Mesodermal cell (in vitro differentiated cells): Measurements from ENCODE around the gene AKAP13.
A peak's percentile ranks its signal among the peaks of the same experiment; 100 is the strongest.

Experiments
- H3K27ac ChIP-seq: 2 replicates; pipeline ENCODE4 v1.7.0; 2013; ENCODE audit warnings: mild to moderate bottlenecking, low read depth, low read length, moderate library complexity; ENCODE audit not compliant: severe bottlenecking
- H3K36me3 ChIP-seq: 2 replicates; pipeline ENCODE4 v1.7.1; 2013; ENCODE audit warnings: mild to moderate bottlenecking, low read length, moderate library complexity; ENCODE audit not compliant: control insufficient read depth, insufficient read depth
- H3K4me1 ChIP-seq: one replicate; pipeline ENCODE4 v1.7.1; 2013; ENCODE audit warnings: mild to moderate bottlenecking, low read length; ENCODE audit not compliant: insufficient read depth, control insufficient read depth, poor library complexity, severe bottlenecking
- H3K4me3 ChIP-seq: 2 replicates; pipeline ENCODE4 v1.7.0; 2013; ENCODE audit warnings: low read length, control low read depth, mild to moderate bottlenecking; ENCODE audit not compliant: insufficient read depth, poor library complexity, severe bottlenecking; ENCODE audit errors: extremely low read depth
- H3K9me3 ChIP-seq: 2 replicates; pipeline ENCODE4 v1.7.1; 2013; ENCODE audit warnings: mild to moderate bottlenecking, low read length, moderate library complexity; ENCODE audit not compliant: control insufficient read depth
- WGBS, 2 experiments: methylation state at CpG; one replicate each; pipeline ENCODE4 v1.1.5; 2013; ENCODE audit warnings: missing lambda C conversion rate in 2 of 2; ENCODE audit not compliant: insufficient coverage in 2 of 2; 5-methylcytosine and 5-hydroxymethylcytosine counted together

Gene AKAP13

GRCh38 chr15:85624291-85624801 is 243.9 kb downstream of the AKAP13 start:
- H3K27ac ChIP-seq = no peak overlapping the region
- WGBS, 2 experiments = 90 to 92% methylated on average over 5 of the region's 7 CpGs
- peaks cover 30% of the 10 kb centered on the region for H3K4me1 ChIP-seq
- H3K9me3 ChIP-seq = no peaks in the 10 kb centered on the region
- H3K36me3 ChIP-seq = peaks cover 32% of the 10 kb centered on the region
- H3K4me3 ChIP-seq = no peak overlapping the region

GRCh38 chr15:85625166-85625830 is 244.9 kb downstream of the AKAP13 start:
- peaks cover 32% of the 10 kb centered on the region for H3K36me3 ChIP-seq
- no peak overlapping the region for H3K27ac ChIP-seq
- H3K4me3 ChIP-seq = no peak overlapping the region
- no peaks in the 10 kb centered on the region for H3K9me3 ChIP-seq
- H3K4me1 ChIP-seq = peaks cover 21% of the 10 kb centered on the region
- WGBS, 2 experiments = 94 to 99% methylated on average over 7 of the region's 7 CpGs

- Histone ChIP-seq H3K4me1 (peaks cover 15% of the 10 kb centered on the region), H3K27ac (no peak overlapping the region), H3K9me3 (no peaks in the 10 kb centered on the region), H3K36me3 (peaks cover 32% of the 10 kb centered on the region), H3K4me3 (no peak overlapping the region)
- no CpG with 5 or more reads among the region's 1 CpG for WGBS, 2 experiments
Observed at GRCh38 chr15:85625856-85626255, 245.5 kb downstream of the AKAP13 start.

GRCh38 chr15:85627213-85627935 is 247.0 kb downstream of the AKAP13 start:
- H3K4me3 ChIP-seq = no peak overlapping the region
- H3K9me3 ChIP-seq = no peaks in the 10 kb centered on the region
- 98 to 99% methylated on average over 6 of the region's 6 CpGs for WGBS, 2 experiments
- no peak overlapping the region for H3K27ac ChIP-seq
- peaks cover 36% of the 10 kb centered on the region for H3K36me3 ChIP-seq
- peaks cover 11% of the 10 kb centered on the region for H3K4me1 ChIP-seq

GRCh38 chr15:85630311-85630710 is 249.9 kb downstream of the AKAP13 start:
- H3K36me3 ChIP-seq = peaks cover 26% of the 10 kb centered on the region
- H3K4me3 ChIP-seq = no peak overlapping the region
- no peaks in the 10 kb centered on the region for H3K9me3 ChIP-seq
- WGBS, 2 experiments = 96% methylated on average over 2 of the region's 4 CpGs; no CpG with 5 or more reads in 1 of the 2 experiments
- no peak overlapping the region for H3K27ac ChIP-seq
- H3K4me1 ChIP-seq = no peaks in the 10 kb centered on the region

GRCh38 chr15:85631018-85631417 is 250.6 kb downstream of the AKAP13 start:
- Histone ChIP-seq H3K4me3 (no peak overlapping the region), H3K4me1 (no peaks in the 10 kb centered on the region), H3K36me3 (peaks cover 20% of the 10 kb centered on the region), H3K9me3 (no peaks in the 10 kb centered on the region), H3K27ac (no peak overlapping the region)
- 100% methylated on average over 1 of the region's 2 CpGs; no CpG with 5 or more reads in 1 of the 2 experiments for WGBS, 2 experiments

- H3K36me3 ChIP-seq = peaks cover 10% of the 10 kb centered on the region
- no peak overlapping the region for H3K27ac ChIP-seq
- no peaks in the 10 kb centered on the region for H3K9me3 ChIP-seq
- no peaks in the 10 kb centered on the region for H3K4me1 ChIP-seq
- 90 to 93% methylated on average over 2 to 3 of the region's 4 CpGs for WGBS, 2 experiments
- H3K4me3 ChIP-seq = no peak overlapping the region
Observed at GRCh38 chr15:85632014-85632413, 251.6 kb downstream of the AKAP13 start.

GRCh38 chr15:85633859-85634258 is 253.5 kb downstream of the AKAP13 start:
- Histone ChIP-seq H3K9me3 (no peaks in the 10 kb centered on the region), H3K4me1 (no peaks in the 10 kb centered on the region), H3K36me3 (peaks cover 3% of the 10 kb centered on the region), H3K27ac (no peak overlapping the region), H3K4me3 (no peak overlapping the region)

- H3K27ac ChIP-seq = no peak overlapping the region
Observed at GRCh38 chr15:85636351-85636750, 255.9 kb downstream of the AKAP13 start.

GRCh38 chr15:85639752-85640381 is 259.5 kb downstream of the AKAP13 start:
- Histone ChIP-seq H3K4me3 (no peak overlapping the region), H3K4me1 (peaks cover 3% of the 10 kb centered on the region), H3K27ac (peak overlapping the region; percentile 33), H3K36me3 (peaks cover 32% of the 10 kb centered on the region), H3K9me3 (no peaks in the 10 kb centered on the region)
- WGBS, 2 experiments = 60 to 80% methylated on average over 1 of the region's 3 CpGs

More at GRCh38 chr15:85636351-85636750, 255.9 kb downstream of the AKAP13 start:
- no peaks in the 10 kb centered on the region for H3K9me3 ChIP-seq
- 80 to 90% methylated on average over 2 of the region's 4 CpGs for WGBS, 2 experiments
- H3K36me3 ChIP-seq = peaks cover 15% of the 10 kb centered on the region
- no peaks in the 10 kb centered on the region for H3K4me1 ChIP-seq
- H3K4me3 ChIP-seq = no peak overlapping the region
